OCI-LY1 (cell line): ENCODE data around the gene CREBRF.

Source experiments
- CTCF ChIP-seq: fragments of 200-600 bp; sonication (generic), shearing (Covaris generic); IDR thresholded peaks from 2 replicates; pipeline ENCODE4 v1.5.1; 2017; ENCODE audit warnings: mild to moderate bottlenecking, antibody characterized with exemption, low read length, moderate library complexity, mixed read lengths
- EZH2 ChIP-seq: fragments of 200-600 bp; sonication (generic), shearing (Covaris generic); IDR thresholded peaks from 2 replicates; pipeline ENCODE4 v1.8.0; 2017; ENCODE audit warnings: borderline replicate concordance, mixed run types, mild to moderate bottlenecking, antibody characterized with exemption, low read length, moderate library complexity, mixed read lengths

GRCh38 chr5:173144200-173145176 lies 88.3 kb downstream of the CREBRF start, which contains the start of gene BNIP1:
- TF ChIP-seq CTCF (peak; percentile 79), EZH2 (no peak)
